Progenitor cell of endocrine pancreas (in vitro differentiated cells): ENCODE measurements around the gene PHF21A. TPM values are rescaled to one million over a fixed set of nuclear protein-coding genes. Genes with fewer than 3 reads are reported as not detected.
"Not testable (repeated sequence)": the region's sequence is repeated elsewhere in the genome, so short reads cannot be mapped to it uniquely, and the experiment has no call there.

ENCODE experiments used
- DNase-seq: peaks from one replicate; pipeline ENCODE4 v3.0.0; 2021; ENCODE audit warnings: low spot score; ENCODE audit not compliant: unreplicated experiment
- H3K27ac Mint-ChIP-seq: 2 replicates; pipeline ENCODE4 v1.8.0; 2021; ENCODE audit warnings: mild to moderate bottlenecking, moderate library complexity, mixed read lengths
- H3K27me3 Mint-ChIP-seq: 2 replicates; pipeline ENCODE4 v1.8.0; 2021; ENCODE audit warnings: mixed read lengths
- H3K36me3 Mint-ChIP-seq: 2 replicates; pipeline ENCODE4 v1.8.0; 2022; ENCODE audit warnings: mixed read lengths; ENCODE audit not compliant: insufficient read depth
- H3K4me1 Mint-ChIP-seq: 2 replicates; pipeline ENCODE4 v1.8.0; 2021; ENCODE audit warnings: low read depth, mixed read lengths
- H3K4me3 Mint-ChIP-seq: 2 replicates; pipeline ENCODE4 v1.8.0; 2021; ENCODE audit warnings: low read depth, mild to moderate bottlenecking, moderate library complexity, mixed read lengths
- H3K9me3 Mint-ChIP-seq: 2 replicates; pipeline ENCODE4 v1.8.0; 2021; ENCODE audit warnings: low read depth, mixed read lengths
- CTCF ChIP-seq: fragments of 200-600 bp; sonication (generic); IDR thresholded peaks from one replicate; pipeline ENCODE4 v1.5.0; 2021; ENCODE audit warnings: antibody characterized with exemption, mild to moderate bottlenecking; ENCODE audit not compliant: unreplicated experiment
- total RNA-seq: library from RNA; stranded (reverse); gene quantifications from 2 replicates; pipeline ENCODE4 v1.2.1, GENCODE V29; 2021

PHF21A gene
- total RNA-seq, 1 donor from 2014 or later = 70.1 TPM

- Mint-ChIP-seq H3K27me3 (no peaks in the 10 kb centered on the region), H3K27ac (no peak overlapping the region), H3K4me1 (peaks cover 7% of the 10 kb centered on the region), H3K4me3 (no peak overlapping the region), H3K9me3 (no peaks in the 10 kb centered on the region), H3K36me3 (peaks cover 5% of the 10 kb centered on the region)
- no peak for DNase-seq
- TF ChIP-seq CTCF = no peak
Observed at GRCh38 chr11:45905095-45905494, 216.2 kb downstream of the PHF21A start.

- peaks cover 5% of the 10 kb centered on the region for H3K36me3 Mint-ChIP-seq
- no peak for DNase-seq
- no peaks in the 10 kb centered on the region for H3K9me3 Mint-ChIP-seq
- no peak overlapping the region for H3K4me3 Mint-ChIP-seq
- H3K27me3 Mint-ChIP-seq = no peaks in the 10 kb centered on the region
- peak overlapping the region; percentile 74 for H3K27ac Mint-ChIP-seq
- no peak for TF ChIP-seq CTCF
- H3K4me1 Mint-ChIP-seq = peaks cover 7% of the 10 kb centered on the region
Observed at GRCh38 chr11:45904309-45904915, 216.8 kb downstream of the PHF21A start.

GRCh38 chr11:45902452-45903380 is 218.5 kb downstream of the PHF21A start:
- no peak overlapping the region for H3K4me3 Mint-ChIP-seq

GRCh38 chr11:45901626-45902025 is 219.6 kb downstream of the PHF21A start:
- Mint-ChIP-seq H3K4me3 (peak overlapping the region; percentile 16), H3K9me3 (no peaks in the 10 kb centered on the region), H3K27me3 (no peaks in the 10 kb centered on the region), H3K4me1 (peaks cover 8% of the 10 kb centered on the region), H3K36me3 (peaks cover 5% of the 10 kb centered on the region), H3K27ac (no peak overlapping the region)
- no peak for DNase-seq
- TF ChIP-seq CTCF = no peak

More at GRCh38 chr11:45902452-45903380, 218.5 kb downstream of the PHF21A start:
- H3K27ac Mint-ChIP-seq = no peak overlapping the region
- H3K27me3 Mint-ChIP-seq = no peaks in the 10 kb centered on the region
- peaks cover 5% of the 10 kb centered on the region for H3K36me3 Mint-ChIP-seq
- DNase-seq = no peak
- no peaks in the 10 kb centered on the region for H3K9me3 Mint-ChIP-seq
- no peak for TF ChIP-seq CTCF
- peaks cover 7% of the 10 kb centered on the region for H3K4me1 Mint-ChIP-seq

GRCh38 chr11:45900916-45901617 is 220.2 kb downstream of the PHF21A start:
- Mint-ChIP-seq H3K27ac (peak overlapping the region; percentile 90), H3K27me3 (no peaks in the 10 kb centered on the region)

GRCh38 chr11:45900175-45900800 is 221.0 kb downstream of the PHF21A start:
- H3K9me3 Mint-ChIP-seq, DNase-seq, H3K36me3 Mint-ChIP-seq, H3K27me3 Mint-ChIP-seq: not testable (repeated sequence)
- Mint-ChIP-seq H3K27ac (peak overlapping the region; percentile 90), H3K4me3 (peak overlapping the region; percentile 77), H3K4me1 (peaks cover 15% of the 10 kb centered on the region)

More at GRCh38 chr11:45900916-45901617, 220.2 kb downstream of the PHF21A start:
- Mint-ChIP-seq H3K4me1 (peaks cover 12% of the 10 kb centered on the region), H3K9me3 (no peaks in the 10 kb centered on the region), H3K36me3 (peaks cover 5% of the 10 kb centered on the region), H3K4me3 (peak overlapping the region; percentile 77)
- DNase-seq = no peak
- no peak for TF ChIP-seq CTCF
